H1 (cell line): Measurements from ENCODE around the gene KRT14. TPM values are rescaled to one million over a fixed set of nuclear protein-coding genes. Genes with fewer than 3 reads are reported as not detected.

Source experiments
- RAD21 ChIP-seq, 2 experiments: IDR thresholded peaks in 1 of 2; conservative IDR thresholded peaks in 1 of 2; 2 replicates each; pipeline ENCODE4 v1.6.1; 2011; ENCODE audit warnings: low read depth in 2 of 2, low read length in 2 of 2, improper control_type of control experiment in 1 of 2, inconsistent platforms in 1 of 2, mild to moderate bottlenecking in 1 of 2, moderate library complexity in 1 of 2
- SIN3A ChIP-seq, 2 experiments: IDR thresholded peaks in 1 of 2; conservative IDR thresholded peaks in 1 of 2; 2 replicates each; pipeline ENCODE4 v1.6.1; 2011 to 2012; ENCODE audit warnings: low read length in 2 of 2, improper control_type of control experiment in 1 of 2, low read depth in 1 of 2, mild to moderate bottlenecking in 1 of 2
- TAF1 ChIP-seq: IDR thresholded peaks from 2 replicates; pipeline ENCODE4 v1.6.1; 2011; ENCODE audit warnings: mild to moderate bottlenecking, low read depth, low read length
- TAF7 ChIP-seq: optimal IDR thresholded peaks from 2 replicates; pipeline ENCODE3; 2011; ENCODE audit warnings: low read depth, mild to moderate bottlenecking, inconsistent platforms, low read length, moderate library complexity, borderline replicate concordance
- polyA plus RNA-seq, 7 experiments: library from polyadenylated mRNA; depleted of rRNA in 3 of 7; stranded (reverse) in 5 of 7; unstranded in 2 of 7; fragments of >200 nt in 5 of 7; fragments of 200-250 nt in 2 of 7; gene quantifications; 1 replicate in 5 of 7; 2 replicates in 1 of 7; 4 replicates in 1 of 7; pipeline versions ENCODE4 v1.2.1 to v1.2.3, GENCODE V29; 2011 to 2013; ENCODE audit warnings: missing spikeins in 2 of 7, mixed read lengths in 2 of 7
- total RNA-seq: library from RNA; stranded (reverse); fragmentation: NEBNext Ultra II Directional; extraction: Animal tissue kit (Norgen Biotek cat#: 25700); gene quantifications from 2 replicates; pipeline ENCODE4 v1.2.1, GENCODE V29; 2021

The KRT14 gene
- total and polyA plus RNA-seq, 2 of the 8 experiments (the other 6 are each of a cell fraction or from before 2014, with no cell fraction given): 0.35 TPM; not detected in 1

DNA sequence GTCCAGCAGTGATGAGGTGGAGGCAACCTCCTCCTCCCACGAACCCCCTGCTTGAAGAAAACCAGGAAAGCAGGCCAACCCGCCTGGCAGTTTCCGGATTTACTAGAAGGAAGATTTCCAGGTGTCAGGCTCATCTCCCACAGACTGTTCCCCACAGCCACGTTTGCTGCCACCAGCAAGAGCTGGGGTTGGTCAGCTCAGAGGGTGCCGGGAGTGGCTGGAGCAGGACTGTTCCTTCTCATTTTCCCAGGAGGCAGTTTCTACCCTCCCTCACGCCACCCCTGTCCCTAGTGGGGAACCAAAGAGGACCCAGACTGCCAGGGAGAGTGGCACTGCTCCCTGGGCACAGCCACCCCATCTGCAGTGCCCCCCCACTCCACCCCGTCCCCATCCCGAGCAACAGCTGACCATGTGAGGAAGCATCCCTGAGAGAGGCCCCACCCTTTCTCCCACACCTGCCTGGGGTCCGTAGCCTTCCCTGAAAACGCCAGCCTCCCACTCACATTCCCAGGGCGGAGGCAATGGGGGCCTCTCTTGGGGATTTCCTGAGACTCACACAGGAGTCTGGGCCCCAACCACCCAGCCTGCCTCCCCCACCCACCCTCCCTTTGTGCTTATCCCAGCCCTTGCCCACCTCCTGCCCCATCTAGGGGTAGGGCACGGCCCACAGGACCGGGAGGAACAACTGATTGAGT is 31.8 kb upstream of the KRT14 start (continued):
- TF ChIP-seq TAF7: no peak
- TF ChIP-seq SIN3A (conservative IDR thresholded peaks at IDR 0.05 in 1 of 2, IDR thresholded peaks at IDR 0.05 in 1 of 2; ENCODE audit: low read depth in 1 of 2, low read length in 2 of 2): no peak
- TF ChIP-seq TAF1: no peak
- TF ChIP-seq RAD21 (IDR thresholded peaks at IDR 0.05 in 1 of 2, conservative IDR thresholded peaks at IDR 0.05 in 1 of 2; ENCODE audit: low read depth in 2 of 2, low read length in 2 of 2): no peak
